HG03432 (cell line): ENCODE results near the gene KCNB1.

Experiments used
- ATAC-seq: cut with Tn5 transposase; IDR thresholded peaks from one replicate; pipeline ENCODE4 v1.9.1; 2021; ENCODE audit warnings: mild to moderate bottlenecking, moderate library complexity; ENCODE audit not compliant: unreplicated experiment

KCNB1 gene

GRCh38 chr20:49445176-49445575 lies 37.3 kb downstream of the KCNB1 start:
- no peak for ATAC-seq

DNA sequence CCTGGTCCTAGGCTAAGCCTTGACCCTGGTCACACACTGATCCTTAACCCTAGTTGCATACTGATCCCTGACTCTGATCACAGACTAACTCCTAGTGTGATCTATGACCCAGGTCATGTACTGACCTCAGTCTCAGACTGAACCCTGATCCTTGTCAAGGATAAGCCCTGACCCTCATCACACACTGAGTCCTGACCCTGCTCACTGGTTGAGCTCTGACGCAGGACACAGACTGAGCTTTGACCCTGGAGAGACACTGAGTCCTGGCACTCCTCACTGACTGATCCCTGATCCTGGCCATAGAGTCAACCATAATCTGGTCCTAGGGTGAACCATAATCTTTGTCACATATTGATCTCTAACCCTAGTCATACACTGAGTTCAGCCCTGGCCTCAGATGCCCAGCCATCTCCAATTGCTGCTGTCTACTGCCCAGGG lies 37.9 kb downstream of the KCNB1 start:
- ATAC-seq = no peak

DNA sequence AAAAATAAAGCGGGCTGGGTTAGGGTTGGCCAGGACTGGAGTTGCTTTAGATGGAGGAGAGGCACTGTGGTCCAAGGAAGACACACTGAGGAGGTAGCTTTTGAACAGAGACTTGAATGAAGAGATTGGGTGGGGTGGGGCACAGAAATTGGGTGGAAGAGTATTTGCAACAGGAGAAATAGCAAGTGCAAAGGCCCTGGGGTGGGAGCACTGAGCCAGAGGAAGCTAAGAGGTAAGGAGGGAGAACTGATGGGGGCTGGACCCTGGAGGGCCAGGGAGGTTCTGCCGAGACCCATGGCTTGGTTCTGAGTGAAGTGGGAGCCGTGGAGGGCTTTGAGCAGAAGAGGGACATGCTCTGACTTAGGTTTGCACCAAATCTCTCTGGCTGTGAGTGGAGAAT lies 45.4 kb downstream of the KCNB1 start:
- ATAC-seq = no peak

DNA sequence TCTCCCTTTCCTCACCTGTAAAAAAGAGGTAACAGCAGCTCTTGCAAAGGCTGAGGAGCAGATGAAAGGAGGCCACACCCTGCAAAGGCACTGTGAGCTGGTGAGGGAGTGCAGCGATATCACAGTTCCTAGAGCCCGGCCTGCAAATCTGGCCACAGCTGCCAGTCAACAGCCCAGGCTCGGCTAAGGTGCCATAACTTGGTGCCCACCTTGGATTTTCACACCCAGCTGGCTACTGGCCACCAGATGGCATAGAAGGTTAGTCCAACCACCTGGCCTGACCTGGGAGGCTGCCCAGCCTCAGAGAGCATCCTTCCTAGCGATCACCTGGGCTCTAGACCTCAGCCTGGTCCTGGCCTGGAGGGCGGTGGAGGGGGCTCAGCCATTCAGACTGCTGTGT lies 46.8 kb downstream of the KCNB1 start:
- no peak for ATAC-seq

GRCh38 chr20:49433333-49433732 lies 49.1 kb downstream of the KCNB1 start:
- no peak for ATAC-seq

- ATAC-seq = no peak
Measured at GRCh38 chr20:49432550-49432949, 49.9 kb downstream of the KCNB1 start.

DNA sequence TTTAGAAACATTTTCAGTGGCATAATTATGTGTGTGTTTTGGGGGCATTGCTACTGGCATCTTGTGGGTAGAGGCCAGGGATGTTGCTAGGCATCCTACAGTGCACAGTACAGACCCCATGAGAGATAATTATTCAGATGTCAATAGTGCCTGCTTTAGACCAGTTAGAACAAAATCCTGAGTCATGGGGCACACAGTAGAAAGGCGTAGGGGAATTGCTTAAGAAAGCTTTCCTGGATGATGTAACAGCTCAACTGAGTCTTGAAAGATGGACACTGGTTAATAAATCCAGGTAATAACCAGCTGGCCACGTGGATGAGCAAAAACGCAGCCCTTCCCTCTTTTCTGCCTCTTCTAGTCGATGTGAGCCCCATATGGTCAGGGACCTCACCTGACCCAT lies 51.1 kb downstream of the KCNB1 start:
- no peak for ATAC-seq

DNA sequence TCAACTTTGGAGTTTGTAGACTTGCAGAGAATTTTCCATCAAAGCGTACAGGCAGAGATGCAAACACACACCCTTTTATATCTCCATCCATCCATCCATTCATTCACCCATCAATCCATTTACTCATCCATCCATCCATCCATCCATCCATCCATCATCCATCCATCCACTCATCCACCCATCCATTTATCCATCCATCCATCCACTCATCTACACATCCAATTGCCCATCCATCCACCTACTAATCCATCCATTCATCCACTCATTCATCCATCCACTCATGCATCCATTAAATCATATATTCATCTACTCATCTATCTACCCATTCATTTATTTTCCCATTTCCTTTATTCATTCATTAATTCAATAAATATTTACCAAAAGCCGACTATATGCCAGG lies 52.1 kb downstream of the KCNB1 start:
- no peak for ATAC-seq

DNA sequence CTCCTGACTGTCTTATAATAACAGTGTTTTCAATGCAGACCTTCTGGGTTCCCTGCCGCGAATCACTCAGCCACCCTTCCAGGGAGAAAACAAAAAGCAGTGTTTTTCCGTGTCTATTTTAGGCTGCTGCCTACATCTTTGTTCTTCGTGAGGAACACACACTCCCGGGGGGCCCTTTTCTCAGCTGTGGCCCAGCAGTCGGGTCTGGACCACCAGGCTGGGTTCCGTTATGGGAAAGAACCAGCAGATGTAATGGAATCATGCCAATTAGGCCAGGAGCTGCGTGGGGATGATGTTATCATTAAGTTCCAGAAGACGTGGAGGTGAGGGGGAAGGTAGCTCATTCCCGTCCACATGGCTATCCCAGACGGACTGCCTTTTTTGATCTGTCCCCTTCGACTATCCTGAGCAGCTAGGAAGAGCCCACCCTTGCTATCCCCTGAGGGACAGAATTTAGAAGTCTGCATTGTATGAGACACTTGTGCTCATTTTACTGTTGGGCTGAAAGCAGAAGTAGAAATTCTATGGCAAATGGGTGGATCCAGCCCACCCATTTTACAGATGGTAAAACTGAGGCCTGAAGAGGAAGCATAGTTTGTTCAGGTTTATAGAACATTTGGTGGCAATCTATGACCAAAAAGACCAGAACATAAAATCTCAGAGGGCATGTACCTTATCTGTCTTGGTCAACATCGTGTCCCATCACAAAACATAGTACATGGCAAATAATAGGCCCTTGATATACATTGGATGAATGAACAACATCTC lies 54.5 kb downstream of the KCNB1 start:
- ATAC-seq = no peak

DNA sequence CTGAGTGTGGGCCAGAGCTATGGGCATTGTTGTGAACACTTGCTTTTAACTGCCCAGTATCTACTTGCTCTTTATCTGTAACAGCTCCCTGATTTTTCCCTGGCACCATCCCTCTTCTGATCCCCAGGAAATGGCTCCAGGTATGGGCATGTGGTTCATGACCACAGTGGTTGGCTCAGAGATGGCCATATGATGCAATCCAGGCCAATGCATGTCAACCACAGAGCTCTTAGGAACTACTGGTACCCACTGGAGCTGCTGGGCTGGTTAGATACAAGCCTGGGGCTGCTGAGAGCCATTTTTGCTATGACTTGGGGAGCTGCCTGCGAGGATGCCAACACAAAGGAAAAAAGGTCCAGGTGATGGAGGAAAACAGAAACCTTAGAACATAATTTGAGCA lies 55.6 kb downstream of the KCNB1 start:
- no peak for ATAC-seq

- ATAC-seq = no peak
Measured at GRCh38 chr20:49426395-49426794, 56.1 kb downstream of the KCNB1 start.

- ATAC-seq = no peak
Measured at GRCh38 chr20:49424536-49424935, 57.9 kb downstream of the KCNB1 start.

DNA sequence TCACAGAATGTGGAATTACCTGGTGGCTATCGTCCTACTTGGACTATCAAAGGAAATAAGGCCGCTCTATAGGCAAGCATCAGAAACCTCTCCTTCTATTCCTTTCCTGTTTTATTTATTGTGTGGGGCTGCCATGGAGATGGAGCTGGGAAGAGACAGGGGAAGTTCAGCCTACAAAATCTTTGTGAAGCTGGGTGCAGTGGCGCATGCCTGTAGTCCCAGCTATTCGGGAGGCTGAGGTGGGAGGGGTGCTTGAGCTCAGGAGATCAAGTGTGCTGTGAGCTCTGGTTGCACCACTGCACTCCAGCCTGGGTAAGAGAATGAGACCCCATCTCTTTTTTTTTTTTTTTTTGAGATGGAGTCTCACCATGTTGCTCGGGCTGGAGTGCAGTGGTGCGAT lies 60.3 kb downstream of the KCNB1 start:
- no peak for ATAC-seq

DNA sequence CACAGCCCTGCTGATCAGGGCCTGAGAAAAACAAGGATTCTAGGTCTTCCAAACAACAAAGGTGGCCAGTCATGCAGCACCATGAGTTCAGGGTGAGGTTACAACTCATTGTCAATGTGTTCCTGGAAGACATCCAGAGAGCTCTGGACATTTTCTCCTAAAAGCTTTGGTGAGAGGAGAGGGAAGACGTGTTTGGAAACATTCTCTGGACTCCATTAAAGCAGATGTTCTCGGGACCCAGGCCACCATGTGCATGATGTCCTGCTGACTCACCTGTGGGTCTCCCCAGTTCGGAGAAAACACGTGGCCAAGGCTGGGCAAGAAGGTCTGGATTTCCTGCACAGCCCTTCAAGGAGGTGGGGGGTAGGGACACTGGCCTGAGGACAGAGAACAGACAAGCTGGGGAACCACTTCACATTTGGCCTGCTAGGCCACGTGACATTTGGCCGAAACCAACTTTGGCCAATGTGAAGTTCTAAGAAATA lies 61.6 kb downstream of the KCNB1 start:
- no peak for ATAC-seq

DNA sequence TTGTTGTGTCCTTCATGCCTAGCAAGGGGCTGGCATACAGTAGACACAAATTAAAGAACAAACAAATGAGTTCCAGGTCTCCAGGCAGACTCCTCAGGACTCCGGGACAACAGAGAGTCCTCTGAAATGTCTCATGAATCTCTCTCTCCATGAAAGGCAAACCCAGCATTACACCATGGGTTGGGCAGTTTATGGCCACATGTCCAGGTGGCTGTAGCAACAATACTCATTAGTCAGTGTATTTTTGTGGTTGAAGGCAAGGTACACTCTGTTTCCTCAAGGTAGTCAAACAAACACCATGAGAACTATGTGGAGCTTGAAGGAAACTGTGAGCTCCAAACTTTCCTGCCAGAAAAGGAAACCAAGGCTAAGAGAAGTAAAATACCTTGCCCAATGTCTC lies 62.2 kb downstream of the KCNB1 start:
- ATAC-seq = no peak

- no peak for ATAC-seq
Measured at GRCh38 chr20:49419785-49420184, 62.7 kb downstream of the KCNB1 start.

DNA sequence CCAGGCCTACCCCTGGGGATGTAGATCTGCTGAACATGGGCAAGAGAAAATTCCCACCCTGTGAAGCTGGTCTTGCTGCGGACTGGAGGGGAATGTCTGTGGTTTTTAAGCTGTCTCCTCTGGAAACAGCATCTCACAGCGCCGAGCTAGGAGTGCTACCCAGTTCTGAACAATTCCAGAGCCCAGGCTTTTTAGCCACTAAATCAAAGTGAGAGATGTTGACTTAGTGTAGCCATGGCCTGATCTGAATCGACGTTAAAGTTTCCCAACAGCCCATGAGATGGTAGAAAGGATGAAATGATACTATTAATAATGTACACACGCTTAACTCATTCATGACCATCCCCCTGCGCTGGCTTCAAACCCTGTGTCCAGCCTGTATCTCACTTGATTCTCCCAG lies 63.7 kb downstream of the KCNB1 start:
- ATAC-seq = no peak

DNA sequence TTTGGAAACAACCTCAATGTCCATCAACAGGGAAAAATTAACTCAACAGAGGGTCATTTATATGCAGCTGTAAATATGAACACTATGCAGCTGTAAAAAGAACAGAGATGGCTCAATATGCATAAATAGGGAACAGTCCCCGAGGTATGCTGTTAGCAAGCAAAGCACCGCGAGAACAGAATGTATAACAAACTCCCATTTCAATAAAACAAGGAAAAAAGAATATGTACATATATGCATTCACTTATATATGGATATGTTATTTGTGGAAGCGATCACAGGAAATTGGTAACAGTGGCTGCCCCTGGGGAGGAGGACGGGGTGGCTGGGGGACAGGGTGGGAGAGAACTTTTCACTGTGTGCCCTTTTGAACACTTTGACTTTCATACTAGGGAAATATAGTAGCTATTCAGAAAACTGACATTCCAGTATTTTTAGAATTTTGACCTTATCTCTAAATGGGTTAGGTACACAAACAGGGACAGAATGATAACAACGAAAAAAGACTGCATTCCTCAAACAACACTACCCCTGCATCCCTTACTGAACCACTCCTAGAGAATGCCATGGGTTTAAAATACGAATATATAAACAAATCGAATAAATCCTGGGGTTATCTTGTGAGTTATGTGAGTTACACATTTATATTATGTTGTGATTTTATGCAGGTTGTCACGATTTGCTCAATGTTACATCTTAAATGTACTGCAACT lies 64.5 kb downstream of the KCNB1 start:
- no peak for ATAC-seq

DNA sequence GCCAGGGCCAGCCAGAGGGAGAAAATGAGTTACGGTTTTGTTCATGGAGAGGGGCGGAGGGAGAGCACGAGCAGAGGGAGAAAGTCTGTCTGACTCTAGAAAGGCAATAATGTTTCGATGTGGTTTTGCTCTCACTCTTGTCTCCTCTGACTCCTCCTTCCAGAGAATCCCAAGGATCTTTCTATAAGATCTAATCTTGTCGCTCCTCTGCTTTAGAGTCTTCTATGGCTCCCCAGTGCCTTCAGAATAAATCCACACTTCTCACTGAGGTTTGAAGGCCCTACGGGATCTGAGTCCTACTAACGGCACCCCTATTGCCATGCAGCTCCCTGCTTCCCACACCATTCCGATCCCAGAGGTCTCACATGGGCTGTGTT lies 66.8 kb downstream of the KCNB1 start:
- ATAC-seq = no peak

- ATAC-seq = no peak
Measured at GRCh38 chr20:49415005-49415667, 67.3 kb downstream of the KCNB1 start.

- ATAC-seq = no peak
Measured at GRCh38 chr20:49413677-49414076, 68.8 kb downstream of the KCNB1 start.

- ATAC-seq = no peak
Measured at GRCh38 chr20:49412953-49413352, 69.5 kb downstream of the KCNB1 start.
